ENCODE data around the gene ADGRG1. TPM values are rescaled to one million over a fixed set of nuclear protein-coding genes. Genes with fewer than 3 reads are reported as not detected.

The ADGRG1 gene
- total and polyA plus RNA-seq, 12 donors = 1.8 to 69.9 (median 41.4) TPM

GRCh38 chr16:57614944-57615343 lies 13.5 kb upstream of the ADGRG1 start:
- 84 to 93% (median 91%) methylated on average over 9 of the region's 9 CpGs for WGBS, 4 donors
- Histone ChIP-seq H3K36me3 (replicated peaks in 1 of 2) (no peaks in the 10 kb centered on the region), H3K9me3 (replicated peaks in 1 of 3) (no peaks in the 10 kb centered on the region), H3K27me3 (no peaks in the 10 kb centered on the region), H3K27ac (no peak overlapping the region), H3K4me1 (replicated peaks in 1 of 2) (peaks cover 0 to 18% of the 10 kb centered on the region in 2 donors), H3K4me3 (no peak overlapping the region)
- peak in 5 of 7 donors; percentile 0 to 12 (median 5) for DNase-seq
- intact Hi-C loops (cut with DNase I) = no loop called here
- TF ChIP-seq CTCF (IDR thresholded peaks at IDR 0.05) (no peak), POLR2A (IDR thresholded peaks at IDR 0.05) (no peak)

- peak in 3 of 7 donors; percentile 0 to 13 (median 10) for DNase-seq
- no peak for TF ChIP-seq CTCF (IDR thresholded peaks at IDR 0.05)
- no peak for TF ChIP-seq POLR2A (IDR thresholded peaks at IDR 0.05)
- Histone ChIP-seq H3K36me3 (replicated peaks in 1 of 2) (no peaks in the 10 kb centered on the region), H3K27me3 (no peaks in the 10 kb centered on the region), H3K4me1 (replicated peaks in 1 of 2) (peaks cover 0 to 10% of the 10 kb centered on the region in 2 donors), H3K9me3 (replicated peaks in 1 of 3) (no peaks in the 10 kb centered on the region), H3K27ac (no peak overlapping the region), H3K4me3 (no peak overlapping the region)
- WGBS, 4 donors = 93 to 99% (median 96%) methylated on average over 10 of the region's 10 CpGs
- intact Hi-C loops (cut with DNase I) = no loop called here
Measured at GRCh38 chr16:57615813-57616212, 12.6 kb upstream of the ADGRG1 start.

- no peaks in the 10 kb centered on the region for H3K36me3 ChIP-seq (replicated peaks in 1 of 2)
- TF ChIP-seq POLR2A (IDR thresholded peaks at IDR 0.05) = no peak
- TF ChIP-seq CTCF (IDR thresholded peaks at IDR 0.05) = no peak
- no peaks in the 10 kb centered on the region for H3K9me3 ChIP-seq (replicated peaks in 1 of 3)
- intact Hi-C loops (cut with DNase I) = no loop called here
- H3K4me3 ChIP-seq = no peak overlapping the region
- DNase-seq = peak in 6 of 7 donors; percentile 0 to 35 (median 6)
- no peaks in the 10 kb centered on the region for H3K27me3 ChIP-seq
- H3K27ac ChIP-seq = no peak overlapping the region
- 83 to 92% (median 90%) methylated on average over 4 to 7 of the region's 7 CpGs for WGBS, 4 donors
- H3K4me1 ChIP-seq (replicated peaks in 1 of 2) = peaks cover 0 to 5% of the 10 kb centered on the region in 2 donors
Measured at GRCh38 chr16:57616241-57616640, 12.2 kb upstream of the ADGRG1 start.

- intact Hi-C loops (cut with DNase I) = no loop called here
- H3K27me3 ChIP-seq = no peaks in the 10 kb centered on the region
- WGBS, 4 donors = 77 to 92% (median 81%) methylated on average over 4 of the region's 4 CpGs
- peak in 5 of 7 donors; percentile 6 to 17 (median 13) for DNase-seq
- no peaks in the 10 kb centered on the region for H3K9me3 ChIP-seq (replicated peaks in 1 of 3)
- no peak for TF ChIP-seq CTCF (IDR thresholded peaks at IDR 0.05)
- no peak for TF ChIP-seq POLR2A (IDR thresholded peaks at IDR 0.05)
- no peak overlapping the region for H3K27ac ChIP-seq
- H3K4me1 ChIP-seq (replicated peaks in 1 of 2) = no peaks in the 10 kb centered on the region
- no peak overlapping the region for H3K4me3 ChIP-seq
- H3K36me3 ChIP-seq (replicated peaks in 1 of 2) = no peaks in the 10 kb centered on the region
Measured at GRCh38 chr16:57616876-57617275, 11.6 kb upstream of the ADGRG1 start.
